ENCODE results near the gene PPP1R9A.

DNA sequence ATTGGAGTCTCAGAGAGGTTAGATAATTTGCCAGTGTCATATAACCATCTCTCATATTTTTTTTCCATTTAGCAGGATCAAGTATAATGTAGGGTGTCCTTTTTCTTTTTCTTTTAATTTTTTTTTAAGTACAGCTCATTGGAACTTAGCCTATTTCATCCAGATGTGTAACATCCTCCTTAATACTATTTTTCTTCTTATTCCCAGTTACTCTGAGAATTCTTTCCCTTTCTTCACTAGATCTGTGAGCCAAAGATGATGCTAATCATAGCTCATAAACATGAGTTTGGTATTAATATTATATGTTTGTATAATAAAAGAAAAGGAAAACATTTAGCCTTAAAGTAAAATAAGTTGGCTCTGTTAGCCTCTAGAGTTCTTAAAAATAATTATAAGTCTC is 32.8 kb downstream of the PPP1R9A start:
- TF ChIP-seq, protein P1, sequence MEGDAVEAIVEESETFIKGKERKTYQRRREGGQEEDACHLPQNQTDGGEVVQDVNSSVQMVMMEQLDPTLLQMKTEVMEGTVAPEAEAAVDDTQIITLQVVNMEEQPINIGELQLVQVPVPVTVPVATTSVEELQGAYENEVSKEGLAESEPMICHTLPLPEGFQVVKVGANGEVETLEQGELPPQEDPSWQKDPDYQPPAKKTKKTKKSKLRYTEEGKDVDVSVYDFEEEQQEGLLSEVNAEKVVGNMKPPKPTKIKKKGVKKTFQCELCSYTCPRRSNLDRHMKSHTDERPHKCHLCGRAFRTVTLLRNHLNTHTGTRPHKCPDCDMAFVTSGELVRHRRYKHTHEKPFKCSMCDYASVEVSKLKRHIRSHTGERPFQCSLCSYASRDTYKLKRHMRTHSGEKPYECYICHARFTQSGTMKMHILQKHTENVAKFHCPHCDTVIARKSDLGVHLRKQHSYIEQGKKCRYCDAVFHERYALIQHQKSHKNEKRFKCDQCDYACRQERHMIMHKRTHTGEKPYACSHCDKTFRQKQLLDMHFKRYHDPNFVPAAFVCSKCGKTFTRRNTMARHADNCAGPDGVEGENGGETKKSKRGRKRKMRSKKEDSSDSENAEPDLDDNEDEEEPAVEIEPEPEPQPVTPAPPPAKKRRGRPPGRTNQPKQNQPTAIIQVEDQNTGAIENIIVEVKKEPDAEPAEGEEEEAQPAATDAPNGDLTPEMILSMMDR (IDR thresholded peaks at IDR 0.05) = no peak
- no peak for TF ChIP-seq POLR2A (IDR thresholded peaks at IDR 0.05)
